ENCODE data around the gene EPC2. TPM values are rescaled to one million over a fixed set of nuclear protein-coding genes. Genes with fewer than 3 reads are reported as not detected.
"Not testable (repeated sequence)": the region's sequence is repeated elsewhere in the genome, so short reads cannot be mapped to it uniquely, and the experiment has no call there.

EPC2 gene
- total and polyA plus RNA-seq, 10 of the 15 experiments (the other 5 are each of a cell fraction or from before 2014, with no cell fraction given), result 2.0 to 16.5 (median 10.8) TPM

- CTCF ChIA-PET; in situ Hi-C loops (cut with MboI); H3K27ac ChIP-seq (ENCODE audit: control insufficient read depth, insufficient read depth); DNase-seq (ENCODE audit: low read depth, low spot score); H3K9ac ChIP-seq (ENCODE audit: control insufficient read depth, insufficient read depth, low read length); H2AFZ ChIP-seq (ENCODE audit: control insufficient read depth, low read depth, low read length); H3K4me3 ChIP-seq; RAD21 ChIA-PET (ENCODE audit: unreplicated experiment); H3K36me3 ChIP-seq (ENCODE audit: control insufficient read depth in 2 of 2, insufficient read depth in 2 of 2, low read length in 1 of 2); ATAC-seq; POLR2A ChIA-PET; intact Hi-C loops (cut with micrococcal nuclease; ENCODE audit: unreplicated experiment); H3K27me3 ChIP-seq (replicated peaks in 1 of 2; ENCODE audit: control insufficient read depth in 2 of 2, insufficient read depth in 2 of 2, low read length in 1 of 2); FAIRE-seq; H3K9me3 ChIP-seq (replicated peaks; ENCODE audit: control insufficient read depth, insufficient read depth, low read length); H3K4me2 ChIP-seq (ENCODE audit: control insufficient read depth, insufficient read depth); H4K20me1 ChIP-seq (ENCODE audit: control insufficient read depth, insufficient read depth); BruUV-seq (replicated peaks); H3K4me1 ChIP-seq (ENCODE audit: control insufficient read depth, insufficient read depth, low read length): not testable (repeated sequence)
- H3K79me2 ChIP-seq (ENCODE audit: control insufficient read depth, insufficient read depth, low read length), result peaks cover 25% of the 10 kb centered on the region
- SMC1A ChIA-PET (ENCODE audit: uncharacterized antibody, unreplicated experiment), result interaction anchor here (1.0 kb wide), 1 partner anchor 13 kb away, joined by 4 read pairs; no protein-coding TSS in a partner anchor
- 99% methylated on average over 28 of the region's 31 CpGs for WGBS (ENCODE audit: insufficient coverage, insufficient replicate concordance, low lambda C conversion rate, missing lambda C conversion rate)
Observed at GRCh38 chr2:148678302-148679179, 34.0 kb downstream of the EPC2 start.

- Histone ChIP-seq H3K9me3 (replicated peaks; ENCODE audit: control insufficient read depth, insufficient read depth, low read length) (peaks cover 2% of the 10 kb centered on the region; the same call in 1 of the 3 replicates), H3K4me2 (ENCODE audit: control insufficient read depth, insufficient read depth) (no peak overlapping the region), H3K36me3 (ENCODE audit: control insufficient read depth in 2 of 2, insufficient read depth in 2 of 2, low read length in 1 of 2) (no peaks in the 10 kb centered on the region; a peak in 1 of 4 replicates), H3K79me2 (ENCODE audit: control insufficient read depth, insufficient read depth, low read length) (peaks cover 22% of the 10 kb centered on the region), H3K27ac (ENCODE audit: control insufficient read depth, insufficient read depth) (no peak overlapping the region), H3K27me3 (replicated peaks in 1 of 2; ENCODE audit: control insufficient read depth in 2 of 2, insufficient read depth in 2 of 2, low read length in 1 of 2) (no peaks in the 10 kb centered on the region), H3K9ac (ENCODE audit: control insufficient read depth, insufficient read depth, low read length) (no peak overlapping the region), H2AFZ (ENCODE audit: control insufficient read depth, low read depth, low read length) (no peak overlapping the region), H4K20me1 (ENCODE audit: control insufficient read depth, insufficient read depth) (no peaks in the 10 kb centered on the region), H3K4me3 (no peak overlapping the region), H3K4me1 (ENCODE audit: control insufficient read depth, insufficient read depth, low read length) (no peaks in the 10 kb centered on the region)
- TF ChIP-seq CEBPB (IDR thresholded peaks at IDR 0.05; ENCODE audit: borderline replicate concordance in 1 of 2, low read depth in 2 of 2, low read length in 2 of 2), result no peak
- TF ChIP-seq MEF2A (IDR thresholded peaks at IDR 0.05; ENCODE audit: insufficient read depth, low read depth, low read length), result no peak
- TF ChIP-seq MYC (IDR thresholded peaks at IDR 0.05; ENCODE audit: insufficient read depth, insufficient read length, insufficient replicate concordance, low read length, severe bottlenecking), result no peak
- TF ChIP-seq ZNF207 (IDR thresholded peaks at IDR 0.05; ENCODE audit: borderline replicate concordance), result no peak
- TF ChIP-seq, protein P1, sequence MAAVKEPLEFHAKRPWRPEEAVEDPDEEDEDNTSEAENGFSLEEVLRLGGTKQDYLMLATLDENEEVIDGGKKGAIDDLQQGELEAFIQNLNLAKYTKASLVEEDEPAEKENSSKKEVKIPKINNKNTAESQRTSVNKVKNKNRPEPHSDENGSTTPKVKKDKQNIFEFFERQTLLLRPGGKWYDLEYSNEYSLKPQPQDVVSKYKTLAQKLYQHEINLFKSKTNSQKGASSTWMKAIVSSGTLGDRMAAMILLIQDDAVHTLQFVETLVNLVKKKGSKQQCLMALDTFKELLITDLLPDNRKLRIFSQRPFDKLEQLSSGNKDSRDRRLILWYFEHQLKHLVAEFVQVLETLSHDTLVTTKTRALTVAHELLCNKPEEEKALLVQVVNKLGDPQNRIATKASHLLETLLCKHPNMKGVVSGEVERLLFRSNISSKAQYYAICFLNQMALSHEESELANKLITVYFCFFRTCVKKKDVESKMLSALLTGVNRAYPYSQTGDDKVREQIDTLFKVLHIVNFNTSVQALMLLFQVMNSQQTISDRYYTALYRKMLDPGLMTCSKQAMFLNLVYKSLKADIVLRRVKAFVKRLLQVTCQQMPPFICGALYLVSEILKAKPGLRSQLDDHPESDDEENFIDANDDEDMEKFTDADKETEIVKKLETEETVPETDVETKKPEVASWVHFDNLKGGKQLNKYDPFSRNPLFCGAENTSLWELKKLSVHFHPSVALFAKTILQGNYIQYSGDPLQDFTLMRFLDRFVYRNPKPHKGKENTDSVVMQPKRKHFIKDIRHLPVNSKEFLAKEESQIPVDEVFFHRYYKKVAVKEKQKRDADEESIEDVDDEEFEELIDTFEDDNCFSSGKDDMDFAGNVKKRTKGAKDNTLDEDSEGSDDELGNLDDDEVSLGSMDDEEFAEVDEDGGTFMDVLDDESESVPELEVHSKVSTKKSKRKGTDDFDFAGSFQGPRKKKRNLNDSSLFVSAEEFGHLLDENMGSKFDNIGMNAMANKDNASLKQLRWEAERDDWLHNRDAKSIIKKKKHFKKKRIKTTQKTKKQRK (IDR thresholded peaks at IDR 0.05; ENCODE audit: low read depth, low read length), result no peak
- TF ChIP-seq SPI1 (IDR thresholded peaks at IDR 0.05; ENCODE audit: borderline replicate concordance, insufficient read depth, low read depth, low read length), result no peak
- ChIA-PET RAD21 (ENCODE audit: unreplicated experiment) (no interaction called here), POLR2A (no interaction called here), CTCF (interaction anchor here (0.7 kb wide), 1 partner anchor 15 kb away, joined by 3 read pairs; no protein-coding TSS in a partner anchor), SMC1A (ENCODE audit: uncharacterized antibody, unreplicated experiment) (interaction anchor here (1.5 kb wide), 1 partner anchor 112 kb away, joined by 3 read pairs; no protein-coding TSS in a partner anchor)
- no TSS peak for BruUV-seq (replicated peaks)
- intact Hi-C loops (cut with micrococcal nuclease; ENCODE audit: unreplicated experiment) (no loop called here), in situ Hi-C loops (cut with MboI) (no loop called here)
- no peak for ATAC-seq
- no peak for DNase-seq (ENCODE audit: low read depth, low spot score)
- WGBS (ENCODE audit: insufficient coverage, insufficient replicate concordance, low lambda C conversion rate, missing lambda C conversion rate), result 99% methylated on average over 3 of the region's 3 CpGs
- FAIRE-seq, result no peak
Observed at GRCh38 chr2:148680462-148680861, 35.9 kb downstream of the EPC2 start.
